ENCODE data around the gene MDFIC. TPM values are rescaled to one million over a fixed set of nuclear protein-coding genes. Genes with fewer than 3 reads are reported as not detected.
A peak's percentile ranks its signal among the peaks of the same experiment; 100 is the strongest.

MDFIC gene
- total and polyA plus RNA-seq, 4 experiments from 2014 or later = 68.1 to 194 (median 129) TPM

DNA sequence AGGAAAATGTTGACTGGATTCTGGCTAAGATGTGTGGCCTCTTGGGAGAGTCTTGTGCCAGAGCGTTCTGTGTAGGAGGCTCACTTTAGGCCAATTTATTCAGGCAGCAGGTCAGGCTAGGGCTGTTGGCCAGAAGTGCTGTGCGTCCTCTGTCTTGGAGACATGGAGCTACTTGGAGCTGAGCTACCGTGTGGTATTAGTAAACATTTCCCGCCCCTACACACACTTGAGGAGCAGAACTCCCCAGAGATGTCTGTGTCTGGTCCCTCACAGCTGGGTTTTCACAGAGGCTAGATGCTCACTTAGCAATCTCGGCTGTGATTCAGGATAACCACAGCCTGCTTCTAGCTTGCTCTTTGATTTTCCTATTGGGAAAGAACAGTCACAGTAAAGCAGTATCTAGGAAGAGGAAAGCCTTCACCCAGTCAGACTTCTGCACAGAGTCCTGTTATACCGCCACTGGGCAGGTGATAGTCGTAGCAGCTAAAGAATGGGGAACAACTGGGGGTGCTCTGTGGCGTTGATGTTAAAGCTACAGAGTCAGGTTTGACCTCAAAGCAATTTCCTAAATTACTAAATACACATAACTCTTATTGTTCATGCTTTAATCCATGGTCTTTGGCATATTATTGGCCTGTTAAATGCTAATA is 86.7 kb downstream of the MDFIC start:
- Mint-ChIP-seq H3K36me3 (peaks cover 37 to 54% of the 10 kb centered on the region in 2 donors), H3K27me3 (no peaks in the 10 kb centered on the region), H3K27ac (peak overlapping the region; percentile 86 to 96 (median 93)), H3K9me3 (no peaks in the 10 kb centered on the region), H3K4me3 (peak overlapping the region; percentile 45 to 92 (median 80)), H3K4me1 (peaks cover 74 to 95% (median 80%) of the 10 kb centered on the region in 4 donors)
- ChIA-PET POLR2A (ENCODE audit: partially characterized antibody) (interaction anchor here (0.6 to 3.6 kb wide), 12 partner anchors 8 to 91 kb away, joined by 3 to 29 read pairs (median 4); partner anchors contain the start of gene MDFIC), CTCF (ENCODE audit: partially characterized antibody) (interaction anchor here (0.9 to 2.9 kb wide), 6 partner anchors 11 to 209 kb away, joined by 3 to 15 read pairs (median 4); no protein-coding TSS in a partner anchor)
- Histone ChIP-seq H3K27me3 (ENCODE audit: insufficient read depth, low read length) (no peaks in the 10 kb centered on the region), H3K9me3 (ENCODE audit: control insufficient read depth in 1 of 2, low read length in 2 of 2) (no peaks in the 10 kb centered on the region), H3K4me1 (ENCODE audit: insufficient read depth, low read length) (peaks cover 89% of the 10 kb centered on the region), H3K27ac (ENCODE audit: low read depth, low read length) (peak overlapping the region; percentile 55), H3K36me3 (ENCODE audit: insufficient read depth, low read length) (no peaks in the 10 kb centered on the region), H3K4me3 (ENCODE audit: low read length in 2 of 2) (peak overlapping the region; percentile 17 to 25)
- intact Hi-C loops (cut with micrococcal nuclease) = loop anchor here (1.0 to 5.0 kb wide), 4 partner anchors 8 to 141 kb away; partner anchors contain the start of gene MDFIC
- peak in 2 of 5 donors; percentile 20 to 41 for DNase-seq

DNA sequence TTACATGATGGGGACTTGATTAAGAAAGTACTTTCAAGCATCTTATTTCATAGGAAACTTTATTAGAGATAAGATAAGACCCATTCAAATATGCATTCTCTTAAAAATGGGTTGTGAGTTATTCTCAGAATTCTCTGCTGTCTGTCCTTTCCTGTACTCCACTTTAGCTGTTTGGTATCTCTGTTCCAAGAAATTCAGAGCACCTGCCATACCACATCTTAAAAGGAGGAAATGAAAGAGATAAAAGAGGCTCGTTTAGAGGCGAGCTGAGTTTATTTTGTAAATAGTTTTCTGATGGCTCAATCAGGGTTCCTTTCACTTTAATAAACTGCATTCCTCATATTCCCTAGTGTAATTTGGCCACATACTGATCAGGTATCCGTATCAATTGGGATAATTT is 87.2 kb downstream of the MDFIC start:
- Mint-ChIP-seq H3K36me3 (peaks cover 39 to 55% of the 10 kb centered on the region in 2 donors), H3K27ac (peak overlapping the region; percentile 86 to 96 (median 93)), H3K27me3 (no peaks in the 10 kb centered on the region), H3K9me3 (no peaks in the 10 kb centered on the region), H3K4me3 (peak overlapping the region; percentile 45 to 92 (median 80)), H3K4me1 (peaks cover 75 to 95% (median 81%) of the 10 kb centered on the region in 4 donors)
- ChIA-PET CTCF (ENCODE audit: partially characterized antibody) (interaction anchor here (0.9 to 2.9 kb wide), 5 partner anchors 11 to 209 kb away, joined by 3 to 15 read pairs (median 3); no protein-coding TSS in a partner anchor), POLR2A (ENCODE audit: partially characterized antibody) (interaction anchor here (0.8 to 3.6 kb wide), 10 partner anchors 8 to 90 kb away, joined by 3 to 29 read pairs (median 4); partner anchors contain the start of gene MDFIC)
- Histone ChIP-seq H3K4me1 (ENCODE audit: insufficient read depth, low read length) (peaks cover 91% of the 10 kb centered on the region), H3K4me3 (ENCODE audit: low read length in 2 of 2) (peak overlapping the region; percentile 17 to 25), H3K27me3 (ENCODE audit: insufficient read depth, low read length) (no peaks in the 10 kb centered on the region), H3K36me3 (ENCODE audit: insufficient read depth, low read length) (no peaks in the 10 kb centered on the region), H3K27ac (ENCODE audit: low read depth, low read length) (peak overlapping the region; percentile 55), H3K9me3 (ENCODE audit: control insufficient read depth in 1 of 2, low read length in 2 of 2) (no peaks in the 10 kb centered on the region)
- intact Hi-C loops (cut with micrococcal nuclease) = loop anchor here (1.0 to 5.0 kb wide), 4 partner anchors 8 to 142 kb away; partner anchors contain the start of gene MDFIC
- DNase-seq = peak in 4 of 5 donors; percentile 21 to 50 (median 36)

DNA sequence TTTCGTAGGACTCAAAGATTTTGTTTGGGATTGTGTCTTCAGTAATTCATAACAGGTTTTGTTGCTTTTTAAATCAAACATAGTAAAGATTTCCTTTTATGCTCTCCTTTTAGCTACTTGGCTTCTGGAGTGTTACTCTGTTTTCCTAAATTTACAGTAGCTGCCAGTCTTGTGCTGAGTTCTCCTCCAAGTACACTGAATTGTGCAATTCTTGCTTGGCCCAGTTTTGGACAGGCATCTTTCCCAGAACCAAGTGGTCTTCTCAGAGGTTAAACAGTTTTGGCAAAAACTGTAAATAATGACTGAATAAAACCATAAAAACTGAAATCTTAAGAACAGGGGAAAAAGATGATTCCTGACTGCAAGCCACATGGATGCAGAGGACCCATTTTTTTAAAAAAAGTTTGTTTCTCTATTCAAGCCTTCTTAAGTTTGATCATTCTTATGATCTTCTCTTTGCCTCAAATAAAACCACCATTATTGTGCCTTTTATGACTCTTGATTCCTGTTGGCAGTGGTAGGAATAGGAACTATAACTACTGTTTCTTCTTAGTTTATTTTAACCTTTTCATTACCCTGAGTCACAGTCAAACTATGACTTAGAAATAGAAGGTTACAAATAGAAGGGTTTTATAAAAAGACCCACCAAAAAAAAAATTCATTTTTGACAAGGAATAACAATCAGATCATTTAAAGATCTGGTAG is 88.0 kb downstream of the MDFIC start:
- Mint-ChIP-seq H3K4me1 (peaks cover 71 to 95% (median 81%) of the 10 kb centered on the region in 4 donors), H3K27me3 (no peaks in the 10 kb centered on the region), H3K4me3 (peak overlapping the region; percentile 45 to 92 (median 80)), H3K36me3 (peaks cover 36 to 55% of the 10 kb centered on the region in 2 donors), H3K9me3 (no peaks in the 10 kb centered on the region), H3K27ac (peak overlapping the region; percentile 56 to 96 (median 93))
- peak overlapping the region; percentile 55 for H3K27ac ChIP-seq (ENCODE audit: low read depth, low read length)
- DNase-seq = no peak
- H3K4me3 ChIP-seq (ENCODE audit: low read length in 2 of 2) = no peak overlapping the region
- no peaks in the 10 kb centered on the region for H3K36me3 ChIP-seq (ENCODE audit: insufficient read depth, low read length)
- H3K4me1 ChIP-seq (ENCODE audit: insufficient read depth, low read length) = peaks cover 91% of the 10 kb centered on the region
- POLR2A ChIA-PET (ENCODE audit: partially characterized antibody) = interaction anchor here (0.8 to 3.6 kb wide), 10 partner anchors 9 to 91 kb away, joined by 3 to 29 read pairs (median 3); partner anchors contain the start of gene MDFIC
- CTCF ChIA-PET (ENCODE audit: partially characterized antibody) = interaction anchor here (1.1 to 2.9 kb wide), 5 partner anchors 12 to 208 kb away, joined by 3 to 15 read pairs (median 3); no protein-coding TSS in a partner anchor
- H3K9me3 ChIP-seq (ENCODE audit: control insufficient read depth in 1 of 2, low read length in 2 of 2) = no peaks in the 10 kb centered on the region
- intact Hi-C loops (cut with micrococcal nuclease) = loop anchor here (1.0 to 5.0 kb wide), 4 partner anchors 7 to 143 kb away; partner anchors contain the start of gene MDFIC
- no peaks in the 10 kb centered on the region for H3K27me3 ChIP-seq (ENCODE audit: insufficient read depth, low read length)

DNA sequence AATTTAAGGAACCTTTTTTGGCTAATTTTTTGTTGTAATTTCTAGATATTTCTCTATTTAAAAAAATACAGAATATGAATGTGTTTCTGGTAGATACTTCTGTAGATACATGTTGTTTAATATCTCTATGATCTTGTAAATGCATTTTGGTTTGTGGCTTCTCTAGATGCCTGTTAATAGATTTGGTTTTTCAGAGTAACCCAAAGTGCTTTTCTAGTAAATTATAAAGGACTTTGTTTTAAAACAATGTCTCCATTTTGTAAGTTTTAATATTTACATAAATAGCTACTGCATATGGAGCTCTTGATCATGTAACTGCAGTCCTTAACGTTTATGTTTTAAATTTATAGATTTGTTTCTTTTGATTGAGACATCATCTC is 88.5 kb downstream of the MDFIC start:
- Mint-ChIP-seq H3K9me3 (no peaks in the 10 kb centered on the region), H3K36me3 (peaks cover 36 to 53% of the 10 kb centered on the region in 2 donors), H3K27ac (peak overlapping the region in 3 of 7 donors; percentile 53 to 96 (median 74)), H3K27me3 (no peaks in the 10 kb centered on the region), H3K4me1 (peaks cover 69 to 95% (median 80%) of the 10 kb centered on the region in 4 donors), H3K4me3 (peak overlapping the region in 5 of 8 donors; percentile 1 to 92 (median 78))
- ChIA-PET POLR2A (ENCODE audit: partially characterized antibody) (interaction anchor here (0.9 to 1.4 kb wide), 2 partner anchors 10 to 13 kb away, joined by 3 read pairs; no protein-coding TSS in a partner anchor), CTCF (ENCODE audit: partially characterized antibody) (interaction anchor here (1.4 kb wide), 1 partner anchor 121 kb away, joined by 3 read pairs; no protein-coding TSS in a partner anchor)
- Histone ChIP-seq H3K9me3 (ENCODE audit: control insufficient read depth in 1 of 2, low read length in 2 of 2) (no peaks in the 10 kb centered on the region), H3K4me1 (ENCODE audit: insufficient read depth, low read length) (peaks cover 91% of the 10 kb centered on the region), H3K27ac (ENCODE audit: low read depth, low read length) (no peak overlapping the region), H3K36me3 (ENCODE audit: insufficient read depth, low read length) (peaks cover 2% of the 10 kb centered on the region), H3K4me3 (ENCODE audit: low read length in 2 of 2) (no peak overlapping the region), H3K27me3 (ENCODE audit: insufficient read depth, low read length) (no peaks in the 10 kb centered on the region)
- DNase-seq = no peak
- intact Hi-C loops (cut with micrococcal nuclease) = no loop called here

DNA sequence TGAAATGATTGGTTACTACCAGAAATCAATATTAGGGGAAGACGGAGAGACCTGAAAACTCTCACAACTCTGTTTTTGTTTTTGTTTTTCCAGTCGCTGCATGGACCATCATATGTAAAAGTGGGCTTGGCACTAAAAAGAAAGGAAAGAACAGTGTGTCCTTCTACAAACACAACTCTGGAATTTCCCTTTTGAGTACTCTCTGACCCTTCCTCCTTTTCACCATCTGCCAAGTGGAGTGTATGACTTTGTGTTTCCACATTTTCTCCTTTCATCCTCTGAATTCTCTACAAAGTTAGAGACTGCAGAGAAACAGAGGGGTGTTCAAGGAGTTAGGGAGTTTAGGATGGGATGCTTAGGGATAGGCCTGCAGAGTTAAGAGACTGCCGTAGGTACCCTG is 92.0 kb downstream of the MDFIC start:
- H3K27me3 Mint-ChIP-seq = no peaks in the 10 kb centered on the region
- H3K27ac ChIP-seq (ENCODE audit: low read depth, low read length) = no peak overlapping the region
- H3K4me3 Mint-ChIP-seq = peak overlapping the region in 5 of 8 donors; percentile 26 to 59 (median 43)
- H3K4me1 Mint-ChIP-seq = peaks cover 46 to 75% (median 60%) of the 10 kb centered on the region in 4 donors
- peak overlapping the region in 4 of 7 donors; percentile 50 to 79 (median 58) for H3K27ac Mint-ChIP-seq
- H3K27me3 ChIP-seq (ENCODE audit: insufficient read depth, low read length) = no peaks in the 10 kb centered on the region
- CTCF ChIA-PET (ENCODE audit: partially characterized antibody) = no interaction called here
- DNase-seq = no peak
- no peaks in the 10 kb centered on the region for H3K9me3 Mint-ChIP-seq
- peaks cover 72% of the 10 kb centered on the region for H3K4me1 ChIP-seq (ENCODE audit: insufficient read depth, low read length)
- no peaks in the 10 kb centered on the region for H3K9me3 ChIP-seq (ENCODE audit: control insufficient read depth in 1 of 2, low read length in 2 of 2)
- H3K36me3 ChIP-seq (ENCODE audit: insufficient read depth, low read length) = peaks cover 5% of the 10 kb centered on the region
- POLR2A ChIA-PET (ENCODE audit: partially characterized antibody) = interaction anchor here (0.7 kb wide), 1 partner anchor 10 kb away, joined by 3 read pairs; no protein-coding TSS in a partner anchor
- intact Hi-C loops (cut with micrococcal nuclease) = loop anchor here (2.0 kb wide), 1 partner anchor 15 kb away; no protein-coding TSS in a partner anchor
- no peak overlapping the region for H3K4me3 ChIP-seq (ENCODE audit: low read length in 2 of 2)
- H3K36me3 Mint-ChIP-seq = peaks cover 43 to 50% of the 10 kb centered on the region in 2 donors

DNA sequence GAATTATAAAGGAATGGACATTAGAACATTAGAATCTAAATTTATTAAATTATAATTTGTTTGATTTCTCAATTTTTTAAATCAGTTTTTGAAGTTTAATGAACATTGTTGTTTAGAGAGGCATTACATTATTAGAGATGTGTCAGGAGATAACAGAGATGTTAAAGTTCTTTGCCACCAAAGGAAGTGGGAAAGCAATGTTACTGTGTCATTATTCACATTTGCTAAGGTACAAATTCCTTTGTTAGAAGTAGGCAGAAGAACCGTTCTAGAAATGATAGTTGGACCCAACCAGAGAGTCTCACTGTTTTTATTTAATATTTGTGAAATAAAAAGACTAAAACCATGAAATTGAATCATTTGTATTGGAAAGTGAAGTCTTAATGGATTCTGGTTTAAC is 92.9 kb downstream of the MDFIC start:
- intact Hi-C loops (cut with micrococcal nuclease) = loop anchor here (2.0 kb wide), 1 partner anchor 16 kb away; no protein-coding TSS in a partner anchor
- no peaks in the 10 kb centered on the region for H3K9me3 ChIP-seq (ENCODE audit: control insufficient read depth in 1 of 2, low read length in 2 of 2)
- no peaks in the 10 kb centered on the region for H3K27me3 ChIP-seq (ENCODE audit: insufficient read depth, low read length)
- Mint-ChIP-seq H3K27ac (peak overlapping the region in 3 of 7 donors; percentile 12 to 67 (median 53)), H3K4me1 (peaks cover 41 to 71% (median 55%) of the 10 kb centered on the region in 4 donors), H3K36me3 (peaks cover 44 to 50% of the 10 kb centered on the region in 2 donors), H3K27me3 (no peaks in the 10 kb centered on the region), H3K4me3 (peak overlapping the region in 4 of 8 donors; percentile 33 to 58 (median 54)), H3K9me3 (no peaks in the 10 kb centered on the region)
- H3K27ac ChIP-seq (ENCODE audit: low read depth, low read length) = no peak overlapping the region
- ChIA-PET POLR2A (ENCODE audit: partially characterized antibody) (interaction anchor here (0.7 kb wide), 1 partner anchor 9 kb away, joined by 3 read pairs; no protein-coding TSS in a partner anchor), CTCF (ENCODE audit: partially characterized antibody) (no interaction called here)
- H3K36me3 ChIP-seq (ENCODE audit: insufficient read depth, low read length) = peaks cover 5% of the 10 kb centered on the region
- H3K4me3 ChIP-seq (ENCODE audit: low read length in 2 of 2) = no peak overlapping the region
- H3K4me1 ChIP-seq (ENCODE audit: insufficient read depth, low read length) = peaks cover 66% of the 10 kb centered on the region
- no peak for DNase-seq
